OCI-LY7 (cell line): ENCODE results near the gene LTN1. TPM values are rescaled to one million over a fixed set of nuclear protein-coding genes. Genes with fewer than 3 reads are reported as not detected.

Experiments
- BruUV-seq: library from RNA; stranded (reverse); fragments of 400-500 nt; replicated peaks from 2 replicates; lab custom pipeline; 2021; lab: Mats Ljungman, UMichigan
- CTCF ChIA-PET: fragments of 300-600 bp; sonication (Branson Sonifier 250); formaldehyde crosslinking; loops from one replicate; lab custom pipeline; 2022; ENCODE audit warnings: antibody characterized with exemption; ENCODE audit not compliant: unreplicated experiment; lab: Charles Lee
- POLR2A ChIA-PET: fragments of 300-600 bp; sonication (Branson Sonifier 250); formaldehyde crosslinking; loops from one replicate; lab custom pipeline; 2022; ENCODE audit warnings: antibody characterized with exemption; lab: Charles Lee
- DNase-seq: peaks from one replicate; pipeline ENCODE4 v3.0.0-alpha.2; 2015; ENCODE audit warnings: low spot score
- H2AFZ ChIP-seq: fragments of 200-600 bp; sonication (generic), shearing (Covaris generic); 2 replicates; pipeline ENCODE4 v1.6.1; 2014; ENCODE audit warnings: mild to moderate bottlenecking, antibody characterized with exemption, low read length, moderate library complexity
- H3K27ac ChIP-seq: fragments of 200-600 bp; sonication (generic); 2 replicates; pipeline ENCODE4 v1.5.1; 2014; ENCODE audit warnings: mixed run types, low read depth, mild to moderate bottlenecking, moderate library complexity, low read length, inconsistent platforms; ENCODE audit not compliant: poor library complexity, severe bottlenecking
- H3K36me3 ChIP-seq: fragments of 200-600 bp; sonication (generic); 2 replicates; pipeline ENCODE4 v1.6.1; 2014; ENCODE audit warnings: mild to moderate bottlenecking, antibody characterized with exemption, low read length, moderate library complexity, mixed read lengths; ENCODE audit not compliant: insufficient read depth
- H3K4me1 ChIP-seq: fragments of 200-600 bp; sonication (generic); 2 replicates; pipeline ENCODE4 v1.5.1; 2014; ENCODE audit warnings: mild to moderate bottlenecking, low read length; ENCODE audit not compliant: insufficient read depth, poor library complexity, severe bottlenecking
- H3K4me2 ChIP-seq: fragments of 200-600 bp; sonication (generic); 2 replicates; pipeline ENCODE4 v1.6.1; 2014; ENCODE audit warnings: mild to moderate bottlenecking, low read length
- H3K4me3 ChIP-seq: fragments of 200-600 bp; sonication (generic); 2 replicates; pipeline ENCODE4 v1.5.1; 2014; ENCODE audit warnings: mild to moderate bottlenecking, low read depth, low read length; ENCODE audit not compliant: poor library complexity, severe bottlenecking
- H3K79me2 ChIP-seq: fragments of 200-600 bp; sonication (generic); 2 replicates; pipeline ENCODE4 v1.6.1; 2016; ENCODE audit warnings: low read depth, mild to moderate bottlenecking, low read length, moderate library complexity, mixed read lengths; ENCODE audit not compliant: insufficient read depth
- H3K9me2 ChIP-seq: fragments of 200-600 bp; sonication (generic); 2 replicates; pipeline ENCODE4 v1.6.1; 2016; ENCODE audit warnings: mild to moderate bottlenecking, low read length, mixed read lengths; ENCODE audit not compliant: insufficient read depth
- H3K9me3 ChIP-seq: fragments of 200-600 bp; sonication (generic); 2 replicates; pipeline ENCODE4 v1.6.1; 2014; ENCODE audit warnings: mild to moderate bottlenecking, mixed run types, low read length, mixed read lengths
- H4K20me1 ChIP-seq: fragments of 200-600 bp; sonication (generic); 2 replicates; pipeline ENCODE4 v1.6.1; 2014; ENCODE audit warnings: mild to moderate bottlenecking, antibody characterized with exemption, low read length, moderate library complexity, mixed read lengths; ENCODE audit not compliant: insufficient read depth
- EZH2phosphoT487 ChIP-seq: fragments of 200-600 bp; sonication (generic); IDR thresholded peaks from 2 replicates; pipeline ENCODE4 v1.6.1; 2018; ENCODE audit warnings: low read depth, borderline replicate concordance, mild to moderate bottlenecking, mixed run types, antibody characterized with exemption, low read length, moderate library complexity, mixed read lengths
- intact Hi-C: fragments of 100-400 bp; cut with micrococcal nuclease; formaldehyde crosslinking; loops from one replicate; pipeline ENCODE4 v1.10.0; 2022; ENCODE audit not compliant: unreplicated experiment
- total RNA-seq, 2 experiments: library from RNA; depleted of rRNA in 1 of 2; stranded (reverse); fragments of >200 nt in 1 of 2; shearing (Covaris generic) in 1 of 2; gene quantifications; 2 replicates each; pipeline ENCODE4 v1.2.3, GENCODE V29; 2014 to 2022
- TF ChIP-seq, protein P1 (sequence below): fragments of 200-600 bp; sonication (generic); conservative IDR thresholded peaks from 2 replicates; pipeline ENCODE4 v1.5.1; 2014; ENCODE audit warnings: mild to moderate bottlenecking, antibody characterized with exemption, low read length, moderate library complexity, mixed read lengths

The LTN1 gene
- total RNA-seq, 2 experiments from 2014 or later: 18.4 to 32.6 TPM

DNA sequence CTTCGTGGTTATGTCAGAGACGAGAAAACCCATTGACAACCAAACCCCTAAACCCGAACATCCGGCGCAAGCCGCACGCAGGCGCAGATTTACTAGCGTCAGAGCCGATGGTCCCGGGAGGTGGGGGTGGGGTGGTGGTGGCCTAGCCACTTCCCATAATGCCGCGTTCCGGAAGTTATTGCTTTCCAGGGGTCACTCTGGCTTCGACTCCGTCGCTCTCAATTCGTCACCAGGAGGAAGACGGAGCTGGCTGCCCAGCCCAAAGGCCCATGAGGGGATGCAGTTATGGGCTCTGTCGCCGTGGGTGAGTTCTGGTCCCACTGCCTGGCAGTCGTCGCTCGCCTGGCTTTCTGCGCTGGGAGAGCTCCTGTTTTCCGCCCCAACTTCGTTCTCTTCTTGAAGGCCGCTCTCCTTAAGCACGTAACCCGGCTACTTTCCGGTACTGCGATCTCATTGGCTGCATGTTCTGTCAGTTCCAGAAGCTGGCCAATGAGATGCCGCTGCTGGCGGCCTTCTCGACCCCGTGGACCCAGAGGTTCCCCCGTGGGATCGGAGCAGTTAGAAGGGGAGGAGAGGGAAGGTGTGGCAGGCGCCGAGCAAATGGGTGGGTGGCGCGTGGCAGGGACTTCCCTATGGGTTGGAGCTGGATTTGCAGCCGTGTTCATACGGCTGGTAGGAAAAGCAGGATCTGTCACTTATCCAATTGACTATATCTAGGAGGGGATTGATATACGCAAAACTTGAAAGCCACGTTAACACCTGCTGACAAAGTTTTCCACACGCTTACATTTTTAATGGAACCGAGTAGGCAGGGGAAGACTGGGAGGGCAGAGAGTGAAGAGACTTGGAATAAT lies 32.0 kb upstream of the LTN1 start, which contains the start of gene USP16:
TSS of gene USP16 (plus strand) at position 195 of the 854 bp plus-strand sequence. CDS start 3,246 bp downstream, outside the sequence.
- DNase-seq: peak; percentile 97
- TF ChIP-seq, protein P1, sequence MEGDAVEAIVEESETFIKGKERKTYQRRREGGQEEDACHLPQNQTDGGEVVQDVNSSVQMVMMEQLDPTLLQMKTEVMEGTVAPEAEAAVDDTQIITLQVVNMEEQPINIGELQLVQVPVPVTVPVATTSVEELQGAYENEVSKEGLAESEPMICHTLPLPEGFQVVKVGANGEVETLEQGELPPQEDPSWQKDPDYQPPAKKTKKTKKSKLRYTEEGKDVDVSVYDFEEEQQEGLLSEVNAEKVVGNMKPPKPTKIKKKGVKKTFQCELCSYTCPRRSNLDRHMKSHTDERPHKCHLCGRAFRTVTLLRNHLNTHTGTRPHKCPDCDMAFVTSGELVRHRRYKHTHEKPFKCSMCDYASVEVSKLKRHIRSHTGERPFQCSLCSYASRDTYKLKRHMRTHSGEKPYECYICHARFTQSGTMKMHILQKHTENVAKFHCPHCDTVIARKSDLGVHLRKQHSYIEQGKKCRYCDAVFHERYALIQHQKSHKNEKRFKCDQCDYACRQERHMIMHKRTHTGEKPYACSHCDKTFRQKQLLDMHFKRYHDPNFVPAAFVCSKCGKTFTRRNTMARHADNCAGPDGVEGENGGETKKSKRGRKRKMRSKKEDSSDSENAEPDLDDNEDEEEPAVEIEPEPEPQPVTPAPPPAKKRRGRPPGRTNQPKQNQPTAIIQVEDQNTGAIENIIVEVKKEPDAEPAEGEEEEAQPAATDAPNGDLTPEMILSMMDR: no peak
- TF ChIP-seq EZH2phosphoT487: no peak
- no peaks in the 10 kb centered on the region for H3K9me2 ChIP-seq
- peak within 1 kb of the TSS; percentile 92 for H3K4me2 ChIP-seq
- ChIA-PET POLR2A (interaction anchor here (0.6 to 5.8 kb wide), 13 partner anchors 21 to 295 kb away, joined by 3 to 54 read pairs (median 4); partner anchors contain the start of gene CCT8), CTCF (no interaction called here)
- H3K9me3 ChIP-seq: no peaks in the 10 kb centered on the region
- H3K27ac ChIP-seq: peak within 1 kb of the TSS; percentile 79
- H2AFZ ChIP-seq: peak within 1 kb of the TSS; percentile 96
- BruUV-seq: no TSS peak
- peak within 1 kb of the TSS; percentile 85 for H3K4me3 ChIP-seq
- no peaks in the 10 kb centered on the region for H4K20me1 ChIP-seq
- peaks cover 20% of the 10 kb centered on the region for H3K36me3 ChIP-seq
- intact Hi-C loops: loop anchor here (2.0 kb wide), 3 partner anchors 22 to 48 kb away; partner anchors contain the start of genes CCT8 and LTN1
- H3K4me1 ChIP-seq: peaks cover 32% of the 10 kb centered on the region
- peaks cover 46% of the 10 kb centered on the region for H3K79me2 ChIP-seq

DNA sequence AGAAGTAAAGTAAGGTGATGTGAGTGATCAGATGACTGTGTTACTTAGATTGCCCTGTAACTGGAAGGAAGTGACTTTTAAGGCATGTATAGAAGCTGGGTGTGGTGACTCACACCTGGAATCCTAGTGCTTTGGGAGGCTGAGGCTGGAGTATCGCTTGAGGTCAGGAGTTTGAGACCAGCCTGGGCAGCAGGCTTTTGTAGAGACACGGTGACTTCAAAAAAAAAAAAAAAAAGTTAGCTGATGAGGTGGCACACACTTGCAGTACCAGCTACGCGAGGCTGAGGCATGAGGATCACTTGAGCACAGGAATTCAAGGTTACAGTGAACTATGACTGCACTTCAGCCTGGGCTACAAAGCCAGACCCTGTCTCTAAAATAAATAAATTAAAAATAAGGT lies 29.5 kb upstream of the LTN1 start:
- H3K36me3 ChIP-seq: peaks cover under 1% of the 10 kb centered on the region; the same call in 1 of the 2 replicates
- BruUV-seq: no TSS peak
- no peak overlapping the region for H2AFZ ChIP-seq
- intact Hi-C loops: no loop called here
- TF ChIP-seq, protein P1: no peak
- no peak for TF ChIP-seq EZH2phosphoT487
- ChIA-PET CTCF (interaction anchor here (1.4 kb wide), 1 partner anchor 20 kb away, joined by 4 read pairs; no protein-coding TSS in a partner anchor), POLR2A (interaction anchor here (0.6 to 5.8 kb wide), 4 partner anchors 10 to 53 kb away, joined by 3 to 54 read pairs (median 4); partner anchors contain the start of gene CCT8)
- H3K9me2 ChIP-seq: no peaks in the 10 kb centered on the region
- H3K4me2 ChIP-seq: no peak overlapping the region
- no peaks in the 10 kb centered on the region for H3K9me3 ChIP-seq
- H3K27ac ChIP-seq: no peak overlapping the region
- H3K4me1 ChIP-seq: peaks cover 41% of the 10 kb centered on the region
- no peak overlapping the region for H3K4me3 ChIP-seq
- no peaks in the 10 kb centered on the region for H4K20me1 ChIP-seq
- H3K79me2 ChIP-seq: peaks cover 44% of the 10 kb centered on the region
- no peak for DNase-seq
